NT2/D1 (cell line): ENCODE data around the gene C6orf62.
"Not testable (repeated sequence)": the region's sequence is repeated elsewhere in the genome, so short reads cannot be mapped to it uniquely, and the experiment has no call there.

Experiments used
- SUZ12 ChIP-seq: IDR thresholded peaks from 2 replicates; pipeline ENCODE4 v1.6.1; 2011; ENCODE audit not compliant: insufficient read length, insufficient read depth; ENCODE audit errors: extremely low read depth
- YY1 ChIP-seq: IDR thresholded peaks from 2 replicates; pipeline ENCODE4 v1.6.1; 2011; ENCODE audit not compliant: insufficient read length, insufficient read depth
- ZNF274 ChIP-seq: IDR thresholded peaks from 2 replicates; pipeline ENCODE4 v1.6.1; 2011; ENCODE audit warnings: mild to moderate bottlenecking, low read depth, low read length

- TF ChIP-seq ZNF274, YY1, SUZ12: not testable (repeated sequence)
Measured at GRCh38 chr6:24730653-24731052, 11.7 kb upstream of the C6orf62 start.
